Embryonic facial prominence (tissue), 1 donor: ENCODE data around the gene PARVG.

Experiments
- DNase-seq: peaks from one replicate; pipeline ENCODE4 v3.0.0-alpha.2; 2016; ENCODE audit errors: extremely low spot score

PARVG gene

GRCh38 chr22:44155115-44155514 is 25.6 kb upstream of the PARVG start:
- no peak for DNase-seq

- no peak for DNase-seq
These were observed 22.7 kb upstream of the PARVG start for GRCh38 chr22:44157916-44158618.

DNA sequence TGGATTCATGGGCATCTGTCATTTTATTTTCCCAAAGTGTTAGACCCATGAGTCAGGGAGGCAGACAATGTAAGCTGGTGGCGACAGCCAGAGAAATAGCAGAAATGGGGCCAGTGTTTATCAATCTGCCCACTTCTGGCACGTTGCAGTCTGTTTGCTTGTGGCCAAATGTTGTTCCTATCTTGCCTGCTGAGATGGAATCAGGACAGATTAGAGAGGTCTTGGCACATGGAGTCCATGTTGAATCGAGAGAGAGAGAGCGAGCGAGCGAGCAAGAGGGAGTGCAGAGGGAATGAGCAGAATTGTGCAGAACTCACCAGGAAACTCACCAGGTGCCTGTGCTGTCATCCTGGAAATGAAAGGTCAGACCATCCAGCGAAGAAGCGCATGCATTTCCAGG is 21.9 kb upstream of the PARVG start:
- DNase-seq, result no peak

DNA sequence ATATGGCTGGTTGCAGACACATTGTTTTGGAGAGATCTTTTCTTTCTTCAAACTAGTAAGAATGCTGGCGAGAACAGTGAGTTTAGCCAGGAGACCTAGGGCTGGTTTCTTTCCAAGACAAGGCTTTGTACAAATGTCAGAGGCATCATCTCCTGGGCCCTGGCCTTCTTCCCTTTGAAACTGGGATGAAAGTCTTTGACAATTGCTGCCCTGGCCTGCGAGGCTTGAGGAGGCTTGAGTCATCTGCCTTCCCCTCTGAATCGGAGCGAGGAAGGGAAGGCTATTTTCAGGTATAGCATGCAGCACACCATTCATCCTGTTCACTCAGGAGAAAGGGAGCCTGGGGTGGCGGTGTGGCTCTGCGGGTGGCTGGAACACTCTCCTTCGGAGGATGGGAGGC is 21.5 kb upstream of the PARVG start:
- no peak for DNase-seq

GRCh38 chr22:44159811-44160210 is 20.9 kb upstream of the PARVG start:
- no peak for DNase-seq

- DNase-seq, result no peak
These were observed 20.3 kb upstream of the PARVG start for GRCh38 chr22:44160421-44160820.

DNA sequence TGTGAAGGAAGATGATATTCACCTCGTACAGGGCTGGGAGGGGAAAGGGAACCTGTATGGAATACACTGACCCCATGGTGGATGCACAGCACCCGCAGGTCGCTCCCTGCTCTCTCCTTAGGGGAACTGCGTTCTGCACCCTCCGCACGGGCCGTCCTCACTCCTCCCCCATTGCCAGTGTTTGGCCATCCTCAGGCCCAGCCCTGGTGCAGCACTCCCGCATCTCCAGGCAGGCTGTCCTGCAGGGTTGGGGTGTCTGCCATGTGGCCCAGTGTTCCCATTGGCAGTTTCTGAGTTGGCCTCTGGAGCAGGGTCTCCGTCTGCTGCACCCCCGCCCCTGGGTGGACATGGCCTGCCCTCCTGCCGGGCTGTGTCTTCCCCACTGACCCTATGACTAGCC is 19.1 kb upstream of the PARVG start:
- DNase-seq, result no peak

GRCh38 chr22:44162960-44163359 is 17.8 kb upstream of the PARVG start:
- no peak for DNase-seq

DNA sequence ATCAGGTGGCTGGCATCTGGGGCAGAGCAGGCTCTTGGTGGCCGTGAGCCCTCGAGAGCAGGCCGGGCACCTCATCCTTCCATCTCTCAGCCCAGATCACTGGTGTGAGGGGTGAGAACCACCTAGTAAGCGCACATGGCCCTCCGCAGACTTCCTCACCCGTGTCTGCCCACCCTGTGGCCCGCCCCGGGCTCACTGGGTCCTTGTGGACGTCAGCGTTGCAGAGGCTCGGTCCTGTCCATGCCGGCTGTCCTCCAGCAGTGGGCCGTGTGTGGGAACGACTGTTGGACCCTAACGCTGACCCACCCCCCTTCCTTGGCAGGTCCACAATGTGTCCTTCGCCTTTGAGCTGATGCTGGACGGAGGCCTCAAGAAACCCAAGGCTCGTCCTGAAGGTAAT is 17.2 kb upstream of the PARVG start:
- no peak for DNase-seq

DNA sequence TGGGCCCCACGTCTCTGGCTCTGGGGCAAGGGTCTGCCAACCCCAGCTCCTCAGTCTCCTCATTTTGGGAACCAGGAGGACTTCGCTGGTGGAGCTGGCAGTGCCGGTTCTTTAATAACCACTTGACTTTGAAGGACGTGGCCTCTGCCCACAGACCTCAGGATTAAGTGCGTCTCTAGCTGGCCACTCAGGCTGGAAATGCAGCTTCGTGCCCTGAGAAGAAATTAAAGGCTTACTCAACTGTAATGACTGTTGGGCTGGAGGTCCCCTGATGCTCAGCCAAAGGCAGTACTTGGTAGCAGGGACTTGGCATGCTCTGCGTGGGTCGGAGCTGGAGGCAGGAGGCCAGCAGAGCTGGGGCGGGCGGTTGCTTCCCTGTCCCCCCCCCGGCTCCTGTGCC is 16.7 kb upstream of the PARVG start:
- DNase-seq, result no peak

- no peak for DNase-seq
These were observed 15.3 kb upstream of the PARVG start for GRCh38 chr22:44165286-44165874.

GRCh38 chr22:44166498-44167276 is 14.0 kb upstream of the PARVG start:
- DNase-seq, result no peak

- DNase-seq, result no peak
These were observed 13.2 kb upstream of the PARVG start for GRCh38 chr22:44167501-44167900.

GRCh38 chr22:44168206-44168605 is 12.5 kb upstream of the PARVG start:
- DNase-seq, result no peak

GRCh38 chr22:44170470-44170869 is 10.3 kb upstream of the PARVG start:
- no peak for DNase-seq

GRCh38 chr22:44171561-44171960 is 9.2 kb upstream of the PARVG start:
- DNase-seq, result no peak

DNA sequence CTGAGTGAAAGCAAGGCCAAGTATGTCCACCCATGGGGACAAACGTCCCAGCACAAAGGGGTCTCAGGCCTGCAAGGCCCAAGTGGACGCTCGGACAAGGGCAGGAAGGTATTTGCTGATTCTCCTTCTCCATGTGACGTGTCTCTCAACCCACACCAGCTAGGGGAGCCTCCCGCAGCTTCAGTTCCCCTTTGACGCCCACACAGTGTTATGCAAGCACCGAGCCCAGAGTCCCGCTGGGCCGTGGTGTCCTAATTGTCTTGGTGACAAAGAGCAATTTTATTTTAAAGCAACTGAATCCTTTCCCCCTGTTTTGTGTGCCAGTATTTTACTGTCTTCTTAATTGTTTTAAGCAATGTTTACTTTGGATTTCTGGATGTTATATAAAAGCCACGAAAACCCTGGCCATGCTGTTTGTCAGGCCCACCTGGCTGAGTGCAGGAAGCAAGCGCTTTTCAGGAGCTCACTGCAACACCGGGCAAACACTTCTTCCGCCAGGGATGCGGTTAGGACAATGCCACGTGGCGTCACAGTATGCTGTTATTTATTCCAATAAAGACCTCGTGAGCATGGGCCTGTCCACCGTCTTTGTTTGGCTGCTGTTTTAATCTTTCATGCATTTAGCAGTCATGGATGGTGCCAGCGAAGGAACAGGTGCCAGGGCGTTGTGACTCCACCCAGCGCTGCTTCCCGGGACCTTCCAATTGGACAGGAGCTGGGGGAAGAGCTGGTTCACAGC is 8.2 kb upstream of the PARVG start:
- no peak for DNase-seq

DNA sequence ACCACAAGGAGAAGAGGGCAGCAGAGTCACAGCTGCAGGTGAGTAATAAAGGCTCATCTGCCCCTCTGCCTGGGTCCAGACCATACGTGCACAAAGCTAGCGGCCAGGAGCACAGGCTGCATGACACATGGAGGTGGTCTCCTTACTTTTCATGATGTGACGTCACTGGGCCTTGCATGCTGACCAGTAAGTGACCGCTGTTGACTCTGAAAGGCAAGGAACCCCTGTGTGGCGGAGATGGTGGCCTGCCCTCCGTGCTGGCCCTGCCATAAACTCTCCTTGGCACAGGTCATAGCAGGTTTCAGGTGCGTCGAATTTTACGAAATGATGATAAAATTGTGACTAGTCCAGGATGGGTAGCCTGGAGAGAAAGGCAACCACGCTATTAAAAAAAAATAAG is 7.6 kb upstream of the PARVG start:
- DNase-seq, result no peak

GRCh38 chr22:44175676-44176075 is 5.0 kb upstream of the PARVG start:
- DNase-seq, result no peak

DNA sequence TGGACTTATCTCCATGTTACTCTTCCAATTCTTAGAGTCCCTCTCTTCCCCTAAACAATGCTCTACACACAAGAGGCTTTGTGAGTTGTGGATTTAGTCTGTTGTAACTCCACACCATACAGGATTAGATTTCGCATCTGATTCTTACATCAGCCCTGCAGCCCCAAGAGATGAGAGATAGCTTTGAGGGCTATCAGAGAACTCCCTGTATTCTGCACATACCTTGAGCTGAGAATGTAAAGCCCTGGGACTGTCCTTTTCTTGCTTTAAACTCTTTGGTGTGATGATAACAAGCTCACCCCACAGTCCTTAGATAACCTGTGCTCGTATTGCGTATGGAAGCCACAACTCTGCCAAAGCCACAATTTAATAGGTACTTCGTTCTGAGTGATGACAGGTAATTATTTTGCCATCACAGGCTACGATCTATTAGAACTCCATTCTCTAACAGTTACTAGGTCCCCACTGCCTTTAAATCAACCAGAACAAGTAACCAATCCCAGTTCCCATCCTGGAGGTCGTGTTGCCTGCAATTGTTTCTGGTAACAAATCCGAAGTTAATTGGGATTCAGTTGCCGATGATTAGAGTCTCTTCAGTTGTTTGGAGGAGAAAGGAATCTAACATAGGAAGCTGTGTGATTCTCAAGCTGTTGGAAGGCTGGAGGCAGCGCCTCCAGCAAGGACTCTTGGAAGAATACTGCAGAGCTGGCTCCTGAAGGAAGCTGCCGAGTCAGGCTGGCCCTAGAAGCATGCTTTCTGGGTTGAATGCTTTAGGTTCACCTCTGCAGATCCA is 1.3 kb upstream of the PARVG start:
- no peak for DNase-seq

DNA sequence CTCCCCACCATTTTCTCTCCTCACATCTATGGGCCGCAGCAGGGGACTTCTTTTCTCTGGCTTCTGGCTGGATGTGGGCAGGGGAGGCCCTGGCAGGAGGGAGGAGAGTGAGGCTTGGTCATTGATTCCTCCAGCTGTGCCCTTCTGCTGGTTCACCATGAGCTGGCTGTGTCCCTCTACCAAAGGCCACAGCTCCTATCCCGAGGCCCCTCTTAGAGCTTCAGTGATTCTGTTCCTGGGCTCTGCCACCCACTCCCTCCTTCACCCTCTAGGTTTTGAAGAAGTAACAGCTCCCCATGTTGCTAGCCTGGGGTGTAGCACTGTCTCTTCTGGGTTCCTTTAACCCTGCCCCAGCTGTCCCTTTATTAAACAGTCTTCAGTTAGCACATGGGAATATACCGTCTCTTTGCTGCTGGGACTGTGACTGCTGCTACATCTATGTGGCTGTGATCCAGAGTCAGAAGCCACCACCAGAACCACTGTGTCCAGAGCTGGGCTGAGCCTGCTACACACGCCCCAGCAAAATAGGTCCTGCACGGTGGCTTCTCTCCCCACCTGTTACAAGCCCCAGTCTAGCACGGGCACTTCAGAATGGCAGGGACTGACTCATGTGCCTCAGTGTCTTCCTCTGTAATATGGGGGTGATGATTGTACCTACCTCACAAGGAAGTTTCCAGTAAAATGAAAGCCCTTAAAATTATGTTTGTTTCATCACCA is 578 bp upstream of the PARVG start:
- no peak for DNase-seq
